Activated CD4-positive, CD25-positive, alpha-beta regulatory T cell (primary cell): ENCODE measurements around the gene RCOR2.
"Not testable (repeated sequence)": the region's sequence is repeated elsewhere in the genome, so short reads cannot be mapped to it uniquely, and the experiment has no call there.

Experiments used
- DNase-seq, 4 experiments: peaks; one replicate each; lab custom pipeline; 2025; lab: John Stamatoyannopoulos, UW

The RCOR2 gene

DNA sequence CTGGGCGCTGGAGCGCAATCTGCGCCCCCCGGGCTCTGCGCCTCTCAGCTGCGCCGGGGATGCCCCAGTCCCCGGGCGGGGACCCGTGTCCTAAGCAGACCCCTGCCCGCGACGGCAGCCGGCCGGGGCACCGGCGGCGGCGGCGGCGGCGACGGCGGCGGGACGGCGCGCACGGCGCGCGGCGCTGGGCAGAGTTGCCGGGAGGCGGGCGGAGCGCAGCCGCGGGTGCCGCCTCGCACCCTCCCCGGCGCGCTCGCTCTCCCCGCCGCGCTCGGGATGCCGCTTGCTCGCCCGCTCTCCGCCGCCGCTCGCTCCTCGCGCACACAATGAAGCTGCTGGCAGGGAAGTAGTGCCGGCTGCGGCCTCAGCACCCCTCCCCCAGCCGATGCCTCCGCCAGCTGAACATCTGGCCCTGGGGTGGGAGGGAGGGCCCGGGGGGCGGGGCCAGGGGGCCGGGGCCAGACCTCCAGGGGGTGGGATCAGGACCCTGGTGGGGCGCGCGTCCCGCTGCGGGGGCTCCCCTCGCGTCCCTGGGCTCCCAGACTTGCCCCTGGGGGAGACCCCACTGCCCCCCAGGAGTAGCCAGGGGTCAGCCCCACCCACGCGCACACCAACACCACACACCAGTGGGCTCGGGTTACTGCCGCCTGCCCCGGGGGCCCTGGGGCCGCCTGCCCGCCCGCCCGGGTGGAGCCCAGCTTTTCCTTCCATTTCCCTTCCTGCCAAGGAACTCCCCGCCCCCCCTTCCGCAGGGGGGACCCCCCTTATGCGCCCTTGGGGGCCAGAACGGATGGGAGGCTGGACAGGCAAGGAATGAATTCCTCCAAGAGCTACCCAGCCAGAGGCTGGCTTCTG is at the start of gene RCOR2:
Gene RCOR2, minus strand, starts transcription at position 328 of the 855 bp plus-strand sequence. CDS start 708 bp downstream, outside the sequence.
- peak in 3 of 4 experiments; percentile 21 to 24 (median 24) for DNase-seq

DNA sequence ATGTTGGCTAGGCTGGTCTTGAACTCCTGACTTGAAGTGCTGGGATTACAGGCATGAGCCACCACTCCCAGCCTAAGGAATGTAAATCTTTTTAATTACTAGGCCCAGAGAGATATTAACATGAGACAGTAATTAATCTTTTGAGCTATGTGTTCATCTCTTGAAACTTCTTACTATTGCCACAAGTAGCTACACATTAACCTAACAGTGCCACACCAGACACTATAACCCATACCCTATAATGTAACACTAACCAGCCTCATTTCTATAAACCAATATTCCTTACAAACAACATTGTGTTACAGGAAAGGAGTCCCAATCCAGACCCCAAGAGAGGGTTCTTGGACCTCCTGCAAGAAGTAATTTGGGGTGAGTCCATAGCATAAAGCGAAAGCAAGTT is 49.5 kb upstream of the RCOR2 start:
- no peak for DNase-seq

DNA sequence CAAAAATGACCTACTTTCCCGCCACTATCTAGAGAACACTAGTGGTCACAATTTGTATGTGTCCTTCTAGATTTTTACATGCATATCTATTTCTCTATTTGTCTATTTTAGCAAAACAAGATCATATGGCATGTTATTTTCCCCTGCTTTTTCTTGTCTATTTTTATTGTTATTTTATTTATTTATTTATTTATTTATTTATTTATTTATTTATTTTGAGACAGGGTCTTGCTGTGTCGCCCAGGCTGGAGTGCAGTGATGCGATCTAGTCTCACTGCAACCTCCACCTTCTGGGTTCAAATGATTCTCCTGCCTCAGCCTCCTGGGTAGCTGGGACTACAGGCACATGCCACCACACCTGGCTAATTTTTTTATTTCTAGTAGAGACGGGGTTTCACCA is 46.9 kb upstream of the RCOR2 start:
- DNase-seq: not testable (repeated sequence)

DNA sequence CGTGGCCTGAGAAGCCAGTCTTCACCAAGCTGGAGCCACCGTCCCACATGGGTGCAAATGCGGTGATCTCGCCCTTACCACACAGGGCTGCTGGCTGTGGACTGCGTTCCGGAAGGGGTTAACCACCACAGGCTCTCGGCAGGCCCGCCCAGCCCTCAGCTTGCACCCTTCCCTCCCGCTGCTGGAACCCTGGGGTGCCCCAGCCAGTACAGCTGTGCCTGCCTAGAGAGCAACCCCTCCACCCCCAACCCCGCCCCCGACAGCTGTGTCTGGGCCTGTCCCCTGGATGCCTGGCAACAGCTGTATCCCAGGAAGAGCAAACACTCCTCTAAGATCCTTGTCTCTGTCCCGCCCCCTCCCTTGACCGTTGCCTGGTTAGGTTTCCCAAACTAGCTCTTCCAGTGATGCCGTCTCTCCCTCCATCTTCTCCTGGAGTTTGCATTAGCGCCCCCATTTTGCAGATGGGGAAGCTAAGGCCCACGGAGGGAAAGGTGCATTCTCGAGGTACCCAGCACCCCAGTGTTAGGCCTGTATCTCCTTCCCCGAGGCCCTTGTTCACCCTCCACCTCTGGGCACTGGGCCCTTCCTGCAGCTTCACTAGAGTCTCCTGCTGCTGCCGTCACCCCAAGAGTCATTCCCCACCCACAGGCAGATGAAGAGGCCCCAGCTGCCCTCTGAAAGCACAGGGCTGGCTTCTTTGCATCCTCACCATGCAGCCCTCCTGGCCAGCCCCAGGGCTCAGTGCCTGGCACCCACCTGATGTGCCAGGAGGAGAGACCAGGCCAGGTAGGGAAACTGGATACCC is 44.8 kb upstream of the RCOR2 start:
- no peak for DNase-seq

DNA sequence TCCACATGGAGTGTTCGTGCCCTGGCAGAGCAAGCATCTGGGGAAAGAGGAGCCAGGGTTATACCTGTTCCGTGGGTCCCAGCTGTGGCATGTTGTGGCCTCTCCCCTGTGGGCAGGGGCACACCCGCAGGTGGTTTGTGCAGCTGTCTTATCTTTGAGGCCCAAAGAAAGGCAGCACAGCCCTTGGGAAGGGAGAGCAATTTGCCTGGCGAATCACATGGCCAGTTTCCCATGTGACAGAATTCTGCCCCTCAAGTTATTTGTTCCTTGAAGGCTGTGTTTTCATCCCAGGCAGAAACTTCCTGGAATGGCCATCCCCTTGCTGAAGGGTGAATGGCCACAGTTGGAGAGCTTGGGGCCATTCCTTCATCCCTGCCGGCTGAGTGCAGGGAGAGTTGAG is 41.0 kb upstream of the RCOR2 start:
- no peak for DNase-seq

DNA sequence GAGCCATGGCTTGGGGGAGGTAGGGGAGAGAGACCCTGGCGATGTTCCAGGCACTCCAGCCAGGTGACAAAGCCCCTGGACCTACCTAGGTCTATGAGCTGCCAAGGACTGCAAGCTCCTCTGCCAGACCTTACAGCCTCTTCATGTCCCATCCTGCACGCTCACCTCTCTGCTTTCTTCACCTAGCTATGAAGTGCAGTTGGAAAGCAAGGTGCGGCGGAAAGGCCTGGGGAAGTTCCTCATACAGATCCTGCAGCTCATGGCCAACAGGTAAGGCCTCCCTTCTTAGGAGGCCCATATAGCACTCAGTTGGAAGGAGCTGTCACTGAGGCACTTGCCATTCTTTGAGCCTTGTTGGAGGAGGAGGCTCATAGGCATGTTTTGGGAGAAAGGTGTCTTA is 35.6 kb upstream of the RCOR2 start:
- no peak for DNase-seq

DNA sequence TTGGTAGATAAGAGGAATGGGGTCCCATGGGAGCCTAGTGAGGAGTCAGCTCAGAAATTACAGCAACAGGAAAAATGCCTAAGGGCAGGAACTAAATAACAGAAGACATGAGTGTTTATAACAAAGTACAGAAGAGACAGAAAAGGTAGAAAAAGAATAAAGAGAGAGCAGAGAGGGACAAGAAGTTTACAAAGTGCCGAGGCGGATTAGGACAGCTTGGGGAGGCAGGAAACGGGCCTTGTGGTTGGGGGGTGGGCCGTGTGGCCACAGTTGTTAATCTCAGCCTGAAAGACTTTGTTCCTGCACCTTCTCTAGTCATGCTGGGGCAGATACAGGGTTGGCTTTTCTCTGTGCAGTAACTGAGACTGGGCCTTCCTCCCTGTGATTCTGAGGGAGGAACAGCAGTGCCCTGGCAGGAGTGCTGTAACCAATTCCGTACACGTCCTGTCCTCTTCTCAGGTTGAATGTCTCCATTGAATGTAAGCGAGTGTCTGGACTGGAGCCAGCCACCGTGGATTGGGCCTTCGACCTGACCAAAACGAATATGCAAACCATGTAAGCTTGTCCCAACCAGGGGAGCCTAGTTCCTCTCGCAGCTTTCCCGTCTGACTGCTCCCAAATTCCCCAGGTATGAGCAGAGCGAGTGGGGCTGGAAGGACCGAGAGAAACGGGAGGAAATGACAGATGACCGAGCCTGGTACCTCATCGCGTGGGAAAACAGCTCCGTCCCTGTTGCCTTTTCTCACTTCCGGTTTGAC is 35.0 kb upstream of the RCOR2 start:
- no peak for DNase-seq

DNA sequence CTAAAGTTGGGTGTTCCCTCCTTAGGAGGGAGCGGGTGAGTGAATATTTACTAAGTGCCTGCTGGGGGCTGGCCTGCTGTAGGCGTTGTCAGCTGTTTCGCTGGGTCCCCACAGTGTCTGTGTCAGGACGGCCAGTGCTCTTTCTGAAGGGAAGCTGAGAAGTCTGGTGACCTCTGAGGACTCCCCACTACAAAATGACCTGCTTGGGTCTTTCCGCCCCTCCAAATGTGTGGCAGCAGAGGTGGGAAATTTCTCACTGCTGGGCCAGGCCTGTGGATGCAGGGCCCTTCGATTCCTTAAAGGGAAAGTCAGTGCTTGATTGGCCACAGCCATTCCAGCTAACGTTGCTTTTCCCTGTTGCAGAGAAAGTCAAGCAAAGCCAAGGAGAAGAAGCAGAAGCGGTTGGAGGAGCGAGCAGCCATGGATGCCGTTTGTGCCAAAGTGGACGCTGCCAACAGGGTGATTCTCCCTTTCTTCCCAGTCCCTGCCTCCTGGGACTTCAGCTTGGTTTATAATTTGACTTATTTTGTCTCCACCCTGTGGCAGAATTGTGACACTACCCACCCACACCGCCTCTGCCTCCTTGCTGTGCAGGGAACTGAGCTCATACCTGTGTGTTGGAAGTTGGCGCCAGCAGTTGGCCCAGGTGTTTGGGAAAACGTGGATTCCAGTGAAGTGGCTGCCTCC is 28.7 kb upstream of the RCOR2 start:
- DNase-seq: peak in 1 of 4 experiments; percentile 6

DNA sequence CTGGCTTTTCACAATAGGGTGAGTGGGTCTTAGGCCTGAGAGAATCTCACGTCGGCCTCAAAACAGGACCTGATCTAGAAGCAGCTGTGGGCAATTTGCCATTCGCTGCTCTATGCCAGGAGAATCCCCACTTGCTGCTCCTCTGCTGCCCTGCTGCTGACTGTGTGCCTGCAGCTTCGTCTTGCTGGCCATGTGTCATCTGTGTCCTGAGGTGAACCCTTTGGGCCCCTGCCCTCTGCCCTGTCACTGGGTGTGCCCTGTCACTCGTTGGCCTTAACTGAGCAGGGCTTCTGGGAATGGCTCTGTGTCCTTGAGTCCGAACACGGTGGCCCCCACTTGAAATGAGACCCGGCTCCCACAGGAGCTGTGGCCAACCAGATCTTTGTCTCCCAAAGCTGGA is 28.0 kb upstream of the RCOR2 start:
- DNase-seq: no peak

DNA sequence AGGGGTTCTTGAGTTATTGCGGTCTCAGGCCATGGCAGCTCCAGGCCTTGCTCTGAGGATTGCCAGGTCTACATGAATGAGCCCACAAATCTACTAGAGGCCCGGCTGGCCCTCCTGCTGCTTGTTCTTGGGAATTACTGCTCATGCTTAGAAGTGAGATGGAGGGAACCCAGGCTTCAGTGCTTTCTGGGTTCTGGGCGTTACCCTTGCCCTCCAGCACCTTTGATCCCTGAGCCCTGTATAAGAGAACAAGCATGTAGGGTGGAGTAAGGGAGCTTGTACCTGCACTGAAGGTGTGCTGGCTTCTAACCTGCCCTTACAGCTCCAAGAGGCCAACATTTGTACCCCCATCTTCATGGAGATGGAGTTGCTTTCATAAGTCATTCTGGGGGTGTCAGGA is 25.8 kb upstream of the RCOR2 start:
- no peak for DNase-seq

DNA sequence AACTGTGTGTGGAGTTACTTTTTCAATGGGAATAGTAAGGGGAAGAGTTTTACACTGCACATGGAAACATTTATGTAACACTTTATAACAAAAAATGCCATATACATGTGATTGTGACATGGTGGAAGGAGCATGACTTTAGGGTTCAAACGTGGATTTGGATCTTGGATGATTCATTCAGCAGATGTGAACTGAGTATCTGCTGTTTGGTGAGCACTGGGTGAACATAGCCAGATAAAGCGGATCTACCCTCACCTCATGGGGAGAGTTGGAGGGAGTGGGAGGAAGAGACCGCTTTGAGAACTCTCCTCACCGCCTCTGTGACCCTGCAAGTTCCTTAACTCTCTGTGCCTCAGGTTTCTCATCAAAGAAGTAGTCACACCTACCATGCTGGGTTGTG is 24.9 kb upstream of the RCOR2 start:
- no peak for DNase-seq

DNA sequence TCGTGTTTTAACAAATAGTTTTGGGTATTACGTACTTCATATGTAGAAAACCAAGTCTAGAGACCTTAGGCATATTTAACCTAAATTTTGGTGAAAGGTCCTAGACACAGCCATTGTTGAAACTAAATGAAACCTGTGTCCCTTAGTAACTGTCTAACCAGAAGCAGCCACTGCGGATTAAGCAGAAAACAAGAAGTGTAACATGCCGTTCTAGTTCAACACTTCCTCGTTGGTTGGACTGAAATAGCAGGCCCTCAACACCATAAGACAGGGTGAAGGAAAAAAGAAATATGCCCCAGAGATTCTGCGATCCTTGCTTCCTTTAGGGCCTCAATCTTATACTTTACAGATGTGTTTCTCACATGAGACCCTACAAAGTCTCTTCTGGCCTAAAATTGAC is 23.8 kb upstream of the RCOR2 start:
- no peak for DNase-seq

DNA sequence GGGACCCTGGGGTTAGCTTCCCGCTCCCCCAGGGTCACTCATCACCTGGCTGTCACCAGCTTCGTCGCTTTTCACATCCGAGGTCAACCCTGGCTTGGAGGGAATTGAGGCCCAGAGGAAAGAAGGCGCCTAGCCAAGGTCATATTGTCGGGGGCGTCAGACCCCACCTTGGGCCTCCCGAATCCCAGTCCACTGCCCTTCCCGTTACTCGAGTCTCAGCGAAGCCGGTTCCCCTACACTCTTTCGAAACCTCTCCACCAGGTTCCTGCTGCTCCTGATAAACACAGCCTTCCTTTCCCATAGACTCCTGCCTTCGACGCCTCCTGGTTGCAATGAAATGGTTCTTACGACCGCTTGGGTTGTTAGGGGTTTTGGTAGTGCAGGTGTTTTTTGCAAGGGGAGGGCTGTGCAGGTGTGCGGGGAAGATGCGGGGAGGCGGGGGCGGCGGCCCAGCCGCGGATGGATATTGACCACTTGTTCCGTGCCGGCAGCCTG is 22.5 kb upstream of the RCOR2 start:
- DNase-seq: no peak

DNA sequence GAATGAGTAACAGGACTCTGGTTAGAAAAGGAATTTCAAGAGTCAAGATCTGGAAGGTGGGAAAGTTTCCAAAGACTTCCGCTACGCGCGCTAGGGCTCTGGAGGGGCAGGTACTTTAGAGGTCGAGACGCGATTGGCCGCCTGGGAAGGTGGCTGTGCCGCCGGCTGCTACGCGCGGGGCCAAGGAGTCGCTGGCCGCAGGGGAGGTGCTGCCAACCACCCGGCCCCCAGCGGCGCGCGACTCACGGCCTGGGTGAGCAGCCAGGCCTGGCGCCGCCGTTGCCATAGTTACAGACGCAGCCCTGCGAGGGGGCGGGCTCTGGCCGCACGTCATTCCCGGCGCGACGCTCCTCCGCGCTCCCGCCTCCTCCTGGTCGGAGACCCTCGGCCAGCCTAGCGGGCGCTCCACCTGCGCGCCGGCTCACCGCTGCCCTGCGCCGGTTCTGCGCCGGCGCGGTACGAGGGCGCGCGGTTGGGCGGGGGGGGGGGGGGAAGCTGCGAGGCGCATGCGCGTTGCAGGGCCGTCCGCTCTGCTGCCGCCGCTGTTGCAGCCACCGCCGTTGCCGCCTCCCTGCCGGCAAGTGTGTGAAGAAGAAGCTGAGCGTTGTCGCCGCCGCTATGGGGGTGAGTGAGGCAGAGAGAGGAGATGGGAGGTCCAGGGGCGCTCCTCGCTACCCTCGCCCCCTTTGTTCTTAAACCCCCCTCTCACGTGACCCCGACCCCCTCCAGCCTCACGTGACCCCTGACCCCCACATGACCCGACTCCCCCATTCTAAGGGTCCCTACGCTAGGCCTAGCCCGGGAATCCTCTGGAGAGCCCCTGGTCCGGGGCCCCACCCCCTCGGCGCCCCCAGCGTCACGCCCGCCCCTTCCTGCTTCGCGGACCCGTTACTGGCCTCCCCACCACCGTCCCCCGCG is 21.8 kb upstream of the RCOR2 start, which contains the start of gene NAA40:
Gene NAA40, plus strand, starts transcription at position 524 of the 918 bp plus-strand sequence. Its CDS starts 95 bp downstream, at position 619.
- peak; percentile 76 to 87 (median 84) for DNase-seq

DNA sequence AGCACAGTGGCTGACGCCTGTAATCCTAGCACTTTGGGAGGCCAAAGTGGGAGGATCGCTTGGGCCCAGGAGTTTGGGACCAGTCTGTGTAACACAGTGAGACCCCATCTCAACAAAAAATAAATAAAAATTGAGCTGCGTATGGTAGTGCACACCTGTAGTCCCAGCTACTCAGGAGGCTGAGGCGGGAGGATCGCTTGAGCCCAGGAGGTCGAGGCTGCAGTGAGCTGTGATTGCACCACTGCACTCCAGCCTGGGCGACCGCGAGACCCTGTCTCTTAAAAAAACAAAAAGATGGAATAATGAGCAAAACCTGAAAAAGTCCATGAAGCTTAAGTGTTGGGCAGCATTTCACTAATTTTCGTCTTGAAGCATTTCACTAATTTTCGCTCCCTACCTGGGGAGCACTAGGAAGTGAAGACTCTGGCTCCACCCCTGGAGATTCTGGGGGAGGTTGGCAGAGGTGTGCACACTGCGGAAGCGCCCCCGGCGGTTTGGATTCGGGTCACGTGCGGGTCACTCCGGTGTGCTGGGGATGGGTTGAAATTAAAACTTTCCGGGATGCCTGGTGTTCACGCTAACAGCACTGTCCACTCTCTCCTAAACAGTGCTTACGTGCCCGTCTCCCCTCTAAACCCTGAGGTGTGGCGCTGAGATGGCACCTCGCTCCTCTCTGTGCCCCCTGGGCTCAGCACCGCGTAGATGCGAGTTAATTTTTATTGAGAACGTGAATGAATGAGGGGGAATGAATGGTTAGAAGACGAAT is 20.9 kb upstream of the RCOR2 start:
- no peak for DNase-seq

DNA sequence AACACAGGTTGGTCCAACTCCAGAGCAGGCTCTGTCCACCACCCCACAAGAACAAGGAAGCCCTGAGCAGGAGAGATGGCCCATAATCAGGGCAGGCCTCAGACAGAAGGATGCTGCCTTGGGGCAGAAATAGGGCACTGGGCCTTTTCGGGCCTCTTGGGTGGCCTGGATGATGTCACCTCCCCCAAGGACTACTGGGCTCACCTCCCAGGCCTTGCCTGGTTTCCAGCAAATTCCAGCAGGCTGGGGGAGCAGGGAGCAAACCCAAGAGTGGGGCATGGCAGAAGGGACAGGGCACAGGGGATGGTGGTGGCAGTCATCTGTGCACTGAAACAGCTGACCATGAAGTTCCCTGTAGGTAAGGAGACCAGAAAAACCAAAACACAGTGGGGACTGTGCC is 16.5 kb upstream of the RCOR2 start:
- no peak for DNase-seq

DNA sequence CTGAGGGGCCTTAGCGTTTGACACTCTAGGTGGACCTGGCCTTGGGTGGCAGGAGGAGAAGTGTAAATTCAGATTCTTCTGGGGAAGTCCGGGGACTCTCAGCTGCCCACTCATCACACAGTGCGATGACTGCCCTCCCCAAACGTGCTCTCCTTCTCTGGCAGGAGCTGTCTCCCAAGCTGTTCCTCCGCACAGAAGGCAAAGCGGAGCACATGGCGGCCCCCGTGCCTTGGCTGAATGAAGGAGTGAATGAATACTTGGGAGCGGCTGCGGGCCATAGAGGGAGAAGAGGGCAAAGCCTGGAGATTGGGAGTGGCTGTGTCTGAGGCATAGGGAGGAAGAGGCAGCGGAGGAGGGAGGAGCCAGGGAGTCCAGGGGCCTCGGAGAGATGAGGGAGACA is 14.9 kb upstream of the RCOR2 start:
- no peak for DNase-seq

DNA sequence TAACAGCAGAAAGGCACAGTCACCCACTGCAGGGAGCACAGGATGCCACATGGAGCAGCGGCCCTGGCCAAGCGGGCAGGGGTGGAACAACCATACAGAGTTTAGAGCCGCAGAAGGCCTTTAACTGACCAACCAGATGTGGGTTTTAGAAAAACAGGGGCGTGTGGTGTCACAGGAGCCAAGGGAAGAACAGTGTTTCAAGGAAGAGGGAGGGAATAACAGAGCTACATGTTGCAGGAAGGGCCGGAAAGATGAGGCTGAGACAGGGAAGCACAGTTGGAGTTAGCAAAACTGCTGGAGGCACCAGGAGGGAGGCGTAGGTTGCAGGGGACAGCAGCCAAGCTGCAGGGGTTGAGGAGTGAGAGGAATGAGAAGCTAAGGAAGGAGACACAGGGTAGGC is 14.1 kb upstream of the RCOR2 start:
- DNase-seq: no peak

DNA sequence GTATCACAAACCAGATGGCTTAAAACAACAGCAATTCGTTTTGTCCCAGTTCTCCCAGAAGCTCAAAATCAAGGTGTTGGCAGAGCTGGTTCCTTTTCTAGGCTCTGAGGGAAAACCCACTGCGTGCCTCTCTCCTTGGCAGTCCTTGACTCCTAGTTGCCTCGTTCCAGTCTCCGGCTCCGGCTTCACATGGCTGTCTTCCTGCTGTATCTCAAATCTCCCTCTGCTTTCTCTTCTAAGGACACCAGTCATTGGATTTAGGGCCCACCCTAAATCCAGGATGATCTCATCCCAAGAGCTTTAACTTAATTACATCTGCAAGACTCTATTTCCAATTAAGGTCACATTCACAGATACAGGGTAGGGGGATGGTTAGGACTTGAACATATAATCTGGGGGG is 12.7 kb upstream of the RCOR2 start:
- no peak for DNase-seq

DNA sequence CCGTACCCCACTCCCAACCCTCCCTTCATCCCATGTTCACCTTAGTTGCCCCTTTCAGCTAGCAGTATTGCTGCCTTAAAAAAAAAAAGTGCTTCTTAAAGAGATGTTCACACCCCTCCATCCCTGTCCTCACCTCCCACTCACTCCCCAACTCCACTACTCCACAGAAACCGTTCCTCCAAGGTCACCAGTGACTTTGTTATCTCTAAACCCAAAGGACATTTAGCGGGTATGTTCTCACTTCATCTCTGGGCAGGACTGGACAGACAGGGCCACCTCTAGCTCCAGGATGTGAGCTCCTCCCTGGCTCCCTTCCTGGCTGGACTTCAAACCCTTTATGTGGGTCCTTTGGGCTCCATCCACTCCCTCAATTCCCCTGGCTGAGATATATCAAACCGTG is 6.4 kb upstream of the RCOR2 start:
- DNase-seq: no peak
